Hepatocyte (in vitro differentiated cells): ENCODE measurements around the gene PIEZO1.

Experiments
- EZH2 ChIP-seq: fragments of 200-600 bp; sonication (generic); IDR thresholded peaks from 2 replicates; pipeline ENCODE4 v1.6.1; 2016; ENCODE audit warnings: antibody characterized with exemption, mild to moderate bottlenecking, borderline replicate concordance
- TF ChIP-seq, protein P1 (sequence below): fragments of 200-600 bp; sonication (generic); IDR thresholded peaks from 2 replicates; pipeline ENCODE4 v1.5.1; 2016; ENCODE audit warnings: antibody characterized with exemption, mild to moderate bottlenecking; ENCODE audit not compliant: poor library complexity

DNA sequence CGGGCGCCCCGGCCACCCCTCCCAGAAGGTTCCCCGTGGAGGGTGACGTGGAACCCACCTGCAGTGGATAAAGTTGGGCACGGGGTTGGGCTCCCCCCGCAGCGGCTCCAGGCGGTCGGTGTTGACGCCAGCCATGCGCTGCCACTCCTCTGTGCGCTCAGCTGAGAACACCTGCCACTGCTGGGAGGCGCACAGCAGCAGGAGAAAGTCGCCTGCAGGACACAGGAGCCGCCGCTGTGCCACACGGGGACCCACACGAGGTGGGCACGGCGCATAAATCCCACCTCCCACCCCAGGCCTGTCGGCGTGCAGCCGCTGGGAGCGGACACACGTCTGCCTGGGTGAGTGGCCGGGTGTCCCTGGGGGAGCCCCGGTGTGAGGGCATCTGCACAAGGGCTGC is 58.0 kb downstream of the PIEZO1 start:
- no peak for TF ChIP-seq EZH2
- TF ChIP-seq, protein P1, sequence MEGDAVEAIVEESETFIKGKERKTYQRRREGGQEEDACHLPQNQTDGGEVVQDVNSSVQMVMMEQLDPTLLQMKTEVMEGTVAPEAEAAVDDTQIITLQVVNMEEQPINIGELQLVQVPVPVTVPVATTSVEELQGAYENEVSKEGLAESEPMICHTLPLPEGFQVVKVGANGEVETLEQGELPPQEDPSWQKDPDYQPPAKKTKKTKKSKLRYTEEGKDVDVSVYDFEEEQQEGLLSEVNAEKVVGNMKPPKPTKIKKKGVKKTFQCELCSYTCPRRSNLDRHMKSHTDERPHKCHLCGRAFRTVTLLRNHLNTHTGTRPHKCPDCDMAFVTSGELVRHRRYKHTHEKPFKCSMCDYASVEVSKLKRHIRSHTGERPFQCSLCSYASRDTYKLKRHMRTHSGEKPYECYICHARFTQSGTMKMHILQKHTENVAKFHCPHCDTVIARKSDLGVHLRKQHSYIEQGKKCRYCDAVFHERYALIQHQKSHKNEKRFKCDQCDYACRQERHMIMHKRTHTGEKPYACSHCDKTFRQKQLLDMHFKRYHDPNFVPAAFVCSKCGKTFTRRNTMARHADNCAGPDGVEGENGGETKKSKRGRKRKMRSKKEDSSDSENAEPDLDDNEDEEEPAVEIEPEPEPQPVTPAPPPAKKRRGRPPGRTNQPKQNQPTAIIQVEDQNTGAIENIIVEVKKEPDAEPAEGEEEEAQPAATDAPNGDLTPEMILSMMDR = no peak
